Endodermal cell (in vitro differentiated cells): ENCODE data around the gene ELAVL4. TPM values are rescaled to one million over a fixed set of nuclear protein-coding genes. Genes with fewer than 3 reads are reported as not detected.

Experiments used
- DNase-seq: peaks from one replicate; pipeline ENCODE4 v3.0.0-alpha.2; 2017
- H3K27ac ChIP-seq: 2 replicates; pipeline ENCODE4 v1.5.1; 2013; ENCODE audit warnings: mild to moderate bottlenecking, low read depth, low read length, moderate library complexity
- H3K27me3 ChIP-seq: 2 replicates; pipeline ENCODE4 v1.6.1; 2013; ENCODE audit warnings: mild to moderate bottlenecking, low read length, moderate library complexity; ENCODE audit not compliant: insufficient read depth, control insufficient read depth, poor library complexity, severe bottlenecking
- H3K36me3 ChIP-seq: 2 replicates; pipeline ENCODE4 v1.7.0; 2013; ENCODE audit warnings: mild to moderate bottlenecking, low read length, moderate library complexity; ENCODE audit not compliant: control insufficient read depth, insufficient read depth
- H3K4me1 ChIP-seq: one replicate; pipeline ENCODE4 v1.7.0; 2013; ENCODE audit warnings: low read length; ENCODE audit not compliant: control insufficient read depth, insufficient read depth
- H3K4me3 ChIP-seq: 2 replicates; pipeline ENCODE4 v1.5.1; 2013; ENCODE audit warnings: mild to moderate bottlenecking, low read length, moderate library complexity
- H3K9ac ChIP-seq: 2 replicates; pipeline ENCODE4 v1.6.1; 2013; ENCODE audit warnings: mild to moderate bottlenecking, low read length, moderate library complexity; ENCODE audit not compliant: poor library complexity, severe bottlenecking; ENCODE audit errors: extremely low read depth
- H3K9me3 ChIP-seq: 2 replicates; pipeline ENCODE4 v1.6.1; 2013; ENCODE audit warnings: mild to moderate bottlenecking, low read length, moderate library complexity; ENCODE audit not compliant: control insufficient read depth
- H3K27ac Mint-ChIP-seq: 2 replicates; pipeline ENCODE4 v1.8.0; 2020; ENCODE audit warnings: mixed read lengths
- H3K27me3 Mint-ChIP-seq: 2 replicates; pipeline ENCODE4 v1.8.0; 2021; ENCODE audit warnings: mild to moderate bottlenecking, mixed read lengths; ENCODE audit not compliant: insufficient read depth
- H3K36me3 Mint-ChIP-seq: 2 replicates; pipeline ENCODE4 v1.8.0; 2020; ENCODE audit warnings: low read depth, mixed read lengths
- H3K4me1 Mint-ChIP-seq: 2 replicates; pipeline ENCODE4 v1.8.0; 2020; ENCODE audit warnings: mixed read lengths
- H3K4me3 Mint-ChIP-seq: 2 replicates; pipeline ENCODE4 v1.8.0; 2020; ENCODE audit warnings: mild to moderate bottlenecking, moderate library complexity, mixed read lengths
- H3K9me3 Mint-ChIP-seq: 2 replicates; pipeline ENCODE4 v1.8.0; 2020; ENCODE audit warnings: mild to moderate bottlenecking, mixed read lengths
- CTCF ChIP-seq: fragments of 200-600 bp; sonication (generic); conservative IDR thresholded peaks from 2 replicates; pipeline ENCODE4 v1.5.0; 2021; ENCODE audit warnings: antibody characterized with exemption, mild to moderate bottlenecking
- WGBS, 2 experiments: methylation state at CpG; one replicate each; pipeline versions ENCODE4 v1.1.5 to v1.1.7; 2013; ENCODE audit warnings: missing lambda C conversion rate in 2 of 2, mixed read lengths in 1 of 2; ENCODE audit not compliant: insufficient coverage in 1 of 2, insufficient read length in 1 of 2; 5-methylcytosine and 5-hydroxymethylcytosine counted together
- total RNA-seq, 2 donors: library from RNA; stranded (reverse); fragmentation: NEBNext Ultra II Directional in 1 of 2; extraction: Animal tissue kit (Norgen Biotek cat#: 25700) in 1 of 2; gene quantifications; 2 replicates in 1 of 2; 3 replicates in 1 of 2; pipeline ENCODE4 v1.2.1, GENCODE V29; 2021

ELAVL4 gene
- total RNA-seq, 2 donors from 2014 or later = 4.0 to 10.3 TPM

DNA sequence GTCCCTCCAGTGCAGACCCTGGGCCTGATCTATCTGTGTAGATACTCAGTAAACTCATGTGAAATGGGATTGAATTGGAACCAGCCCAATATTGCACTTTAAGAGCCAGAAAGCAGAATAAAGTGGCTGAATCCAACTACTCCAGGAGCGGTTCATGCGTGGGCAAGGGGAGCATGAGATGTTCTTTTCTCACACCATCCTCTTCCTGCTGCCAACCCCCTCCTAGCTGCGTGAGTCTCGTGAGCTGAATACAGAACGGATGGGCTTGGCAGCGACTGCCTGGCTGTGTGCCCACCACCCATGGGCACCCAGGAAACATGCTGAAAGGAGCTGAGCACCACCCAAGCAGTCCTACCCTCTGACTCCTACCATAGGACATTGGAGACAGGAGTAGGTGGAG lies 128.3 kb downstream of the ELAVL4 start:
- no peak for DNase-seq
- Histone ChIP-seq H3K4me3 (no peak overlapping the region), H3K27ac (no peak overlapping the region), H3K9ac (no peak overlapping the region), H3K9me3 (peaks cover 24% of the 10 kb centered on the region), H3K4me1 (no peaks in the 10 kb centered on the region), H3K36me3 (no peaks in the 10 kb centered on the region), H3K27me3 (no peaks in the 10 kb centered on the region)
- H3K27ac Mint-ChIP-seq = no peak overlapping the region
- H3K36me3 Mint-ChIP-seq = peaks cover 1% of the 10 kb centered on the region
- peaks cover 28% of the 10 kb centered on the region for H3K27me3 Mint-ChIP-seq
- WGBS, 2 experiments = 73 to 88% methylated on average over 2 to 6 of the region's 6 CpGs
- H3K9me3 Mint-ChIP-seq = peaks cover 49% of the 10 kb centered on the region
- no peak overlapping the region for H3K4me3 Mint-ChIP-seq
- TF ChIP-seq CTCF = no peak
- H3K4me1 Mint-ChIP-seq = no peaks in the 10 kb centered on the region

DNA sequence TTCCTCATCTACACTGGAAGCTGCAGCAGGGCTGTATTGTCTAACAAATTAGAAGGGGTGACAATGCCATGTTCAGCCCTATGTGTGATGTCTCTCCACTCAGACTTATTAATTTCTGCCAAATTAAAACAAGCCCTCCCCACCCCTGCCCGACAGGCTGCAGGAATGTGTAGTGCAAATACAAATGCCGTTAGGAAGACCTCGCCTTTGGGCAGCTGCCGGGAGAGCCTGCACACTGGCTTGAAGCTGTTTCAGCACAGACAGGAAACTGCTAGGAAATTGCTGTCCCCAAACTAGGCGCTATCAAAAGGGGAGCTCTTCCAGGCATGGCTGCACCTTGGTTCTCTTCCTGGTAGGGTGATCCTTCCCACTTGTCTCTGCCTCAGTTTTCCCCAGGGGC lies 135.2 kb downstream of the ELAVL4 start:
- no peaks in the 10 kb centered on the region for H3K27me3 ChIP-seq
- DNase-seq = no peak
- peaks cover 13% of the 10 kb centered on the region for H3K9me3 Mint-ChIP-seq
- no peaks in the 10 kb centered on the region for H3K36me3 Mint-ChIP-seq
- no peaks in the 10 kb centered on the region for H3K4me1 Mint-ChIP-seq
- no peak overlapping the region for H3K9ac ChIP-seq
- 72 to 87% methylated on average over 2 to 5 of the region's 5 CpGs for whole genome bisulfite sequencing, 2 experiments
- no peak overlapping the region for H3K27ac ChIP-seq
- H3K4me3 ChIP-seq = no peak overlapping the region
- H3K9me3 ChIP-seq = peaks cover 6% of the 10 kb centered on the region
- H3K27ac Mint-ChIP-seq = no peak overlapping the region
- no peak for TF ChIP-seq CTCF
- peaks cover 17% of the 10 kb centered on the region for H3K27me3 Mint-ChIP-seq
- H3K36me3 ChIP-seq = no peaks in the 10 kb centered on the region
- no peak overlapping the region for H3K4me3 Mint-ChIP-seq
- H3K4me1 ChIP-seq = no peaks in the 10 kb centered on the region

GRCh38 chr1:50246869-50247268 lies 138.1 kb downstream of the ELAVL4 start:
- H3K27ac ChIP-seq = no peak overlapping the region
- peaks cover 6% of the 10 kb centered on the region for H3K9me3 ChIP-seq
- H3K36me3 ChIP-seq = no peaks in the 10 kb centered on the region
- no peak overlapping the region for H3K4me3 ChIP-seq
- no peak overlapping the region for H3K9ac ChIP-seq
- no peak overlapping the region for H3K27ac Mint-ChIP-seq
- H3K27me3 Mint-ChIP-seq = peaks cover 27% of the 10 kb centered on the region
- H3K4me1 ChIP-seq = no peaks in the 10 kb centered on the region
- 100% methylated on average over 1 of the region's 1 CpG; no CpG with 5 or more reads in 1 of the 2 experiments for WGBS, 2 experiments
- no peak overlapping the region for H3K4me3 Mint-ChIP-seq
- peaks cover 10% of the 10 kb centered on the region for H3K27me3 ChIP-seq
- no peaks in the 10 kb centered on the region for H3K36me3 Mint-ChIP-seq
- TF ChIP-seq CTCF = no peak
- no peak for DNase-seq
- H3K4me1 Mint-ChIP-seq = peaks cover 3% of the 10 kb centered on the region
- H3K9me3 Mint-ChIP-seq = peaks cover 5% of the 10 kb centered on the region
